SK-N-MC (cell line): ENCODE data around the gene ZC3H13.

Source experiments
- DNase-seq: peaks from one replicate; pipeline ENCODE4 v3.0.0-alpha.2; 2011; ENCODE audit warnings: low read depth, low spot score
- H3K27ac ChIP-seq: fragments of 200-600 bp; sonication (generic); 2 replicates; pipeline ENCODE4 v1.5.1; 2016; ENCODE audit warnings: mixed run types
- H3K36me3 ChIP-seq: fragments of 200-600 bp; sonication (generic); 2 replicates; pipeline ENCODE4 v1.6.1; 2017; ENCODE audit warnings: antibody characterized with exemption, low read length, mixed read lengths; ENCODE audit not compliant: insufficient read depth
- H3K4me3 ChIP-seq: fragments of 200-600 bp; sonication (generic); 2 replicates; pipeline ENCODE4 v1.5.1; 2016
- H3K9ac ChIP-seq: fragments of 200-600 bp; sonication (generic); 2 replicates; pipeline ENCODE4 v1.8.0; 2017; ENCODE audit warnings: mixed run types, mixed read lengths; ENCODE audit not compliant: insufficient read length
- H3K9me3 ChIP-seq: fragments of 200-600 bp; sonication (generic); 2 replicates; pipeline ENCODE4 v1.6.1; 2017; ENCODE audit warnings: low read depth, mild to moderate bottlenecking, antibody characterized with exemption, low read length, moderate library complexity, mixed read lengths
- EZH2 ChIP-seq: fragments of 200-600 bp; sonication (generic); IDR thresholded peaks from one replicate; pipeline ENCODE4 v1.6.1; 2017; ENCODE audit warnings: antibody characterized with exemption
- FOXP2 ChIP-seq: optimal IDR thresholded peaks from 2 replicates; pipeline ENCODE3; 2011; ENCODE audit warnings: mild to moderate bottlenecking, moderate library complexity; ENCODE audit not compliant: insufficient read depth; ENCODE audit errors: extremely low read length, control extremely low read depth
- POLR2AphosphoS5 ChIP-seq: IDR thresholded peaks from 2 replicates; pipeline ENCODE4 v1.6.1; 2012; ENCODE audit warnings: mild to moderate bottlenecking, low read depth, low read length, borderline replicate concordance

The ZC3H13 gene

DNA sequence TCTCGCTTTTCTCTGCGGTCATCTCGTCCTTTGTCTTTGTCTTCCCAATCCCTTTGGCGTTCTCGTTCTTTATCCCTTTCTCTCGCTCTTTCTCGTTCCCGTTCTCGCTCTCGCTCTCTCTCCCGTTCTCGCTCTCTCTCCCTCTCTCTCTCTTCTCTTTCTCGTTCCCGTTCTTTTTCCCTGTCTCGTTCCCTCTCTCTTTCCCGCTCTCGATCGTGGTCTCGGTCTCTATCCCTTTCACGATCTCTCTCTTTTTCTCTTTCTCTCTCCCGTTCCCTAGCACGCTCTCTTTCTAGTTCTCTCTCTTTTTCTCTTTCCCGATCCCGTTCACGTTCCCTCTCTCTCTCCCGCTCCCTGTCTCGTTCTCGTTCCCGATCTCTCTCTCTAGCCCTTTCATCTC is 77.2 kb downstream of the ZC3H13 start:
- no peak for DNase-seq
- TF ChIP-seq POLR2AphosphoS5 = no peak
- TF ChIP-seq FOXP2 = no peak
- TF ChIP-seq EZH2 = no peak
- H3K27ac ChIP-seq = 0 out of 2 replicates have a peak overlapping the region, but pooled peaks have one; percentile 10

DNA sequence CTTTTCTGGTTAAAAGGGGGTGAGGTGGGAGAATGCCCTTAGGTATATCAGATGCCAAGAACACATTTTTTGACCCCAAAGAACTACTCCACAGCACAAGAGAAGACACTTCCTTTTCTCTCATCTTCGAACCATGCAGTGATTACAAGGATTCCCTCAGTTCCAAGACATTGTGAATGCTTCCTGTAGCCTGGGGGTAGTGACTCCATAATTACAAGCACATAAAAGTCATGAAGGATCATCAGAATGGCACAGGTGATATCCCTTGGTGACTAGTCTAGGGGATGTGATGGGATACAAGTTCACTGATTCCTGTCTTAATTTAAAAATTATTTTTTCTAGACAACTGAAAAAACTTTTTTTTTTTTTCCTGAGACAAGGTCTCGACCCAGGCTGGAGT is 78.0 kb downstream of the ZC3H13 start:
- DNase-seq = no peak
- H3K27ac ChIP-seq = peak overlapping the region; percentile 55
- no peak overlapping the region for H3K9ac ChIP-seq
- no peaks in the 10 kb centered on the region for H3K9me3 ChIP-seq
- H3K36me3 ChIP-seq = peaks cover 97% of the 10 kb centered on the region
- TF ChIP-seq POLR2AphosphoS5 (no peak), FOXP2 (no peak), EZH2 (no peak)
- H3K4me3 ChIP-seq = no peak overlapping the region

More for the DNA sequence above, 77.2 kb downstream of the ZC3H13 start:
- peaks cover 96% of the 10 kb centered on the region for H3K36me3 ChIP-seq
- no peak overlapping the region for H3K4me3 ChIP-seq
- H3K9me3 ChIP-seq = no peaks in the 10 kb centered on the region
- no peak overlapping the region for H3K9ac ChIP-seq

DNA sequence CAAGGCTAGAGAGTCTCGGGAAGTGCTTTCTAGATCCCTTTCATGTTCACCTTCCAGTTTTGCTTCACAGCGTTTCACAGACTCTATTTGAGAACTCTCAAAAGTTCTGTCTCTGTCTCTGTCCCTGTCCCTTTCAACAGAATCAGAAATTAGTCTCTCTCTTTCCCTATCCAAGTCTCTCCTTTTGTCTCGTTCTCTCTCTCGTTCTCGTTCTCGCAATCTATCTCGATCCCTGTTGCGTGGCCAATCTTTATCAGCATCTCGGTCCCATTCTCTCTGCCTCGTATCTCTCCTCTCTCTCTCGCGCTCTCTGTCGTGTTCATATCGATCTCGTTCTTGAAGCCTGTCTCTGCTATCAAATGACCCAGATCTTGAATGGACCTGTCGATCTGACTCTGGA is 85.0 kb downstream of the ZC3H13 start:
- Histone ChIP-seq H3K36me3 (peaks cover 95% of the 10 kb centered on the region), H3K27ac (peak overlapping the region; percentile 37; the same call in 1 of the 2 replicates), H3K4me3 (no peak overlapping the region), H3K9ac (no peak overlapping the region), H3K9me3 (no peaks in the 10 kb centered on the region)
- no peak for TF ChIP-seq POLR2AphosphoS5
- no peak for TF ChIP-seq FOXP2
- TF ChIP-seq EZH2 = no peak
- no peak for DNase-seq

DNA sequence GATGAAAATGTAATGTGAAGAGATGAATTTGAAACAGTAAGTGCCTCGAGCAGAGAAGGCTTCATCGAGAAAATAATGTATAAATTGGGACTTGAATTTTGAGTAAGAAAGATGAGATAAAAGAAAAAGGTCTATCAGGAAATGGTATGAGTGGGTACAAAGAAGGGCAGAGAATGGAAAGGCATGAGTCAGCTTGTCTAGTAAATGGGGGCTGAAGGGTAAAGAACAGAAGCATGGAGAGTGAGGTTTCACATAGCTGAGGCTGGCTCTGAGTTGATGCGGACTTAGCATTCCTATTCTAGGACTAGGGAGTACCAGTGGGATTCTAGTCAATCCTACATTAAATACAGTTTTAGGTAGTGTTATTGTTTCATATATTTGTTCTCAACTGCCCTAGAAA is 85.8 kb downstream of the ZC3H13 start:
- TF ChIP-seq FOXP2 (no peak), EZH2 (no peak), POLR2AphosphoS5 (no peak)
- H3K36me3 ChIP-seq = peaks cover 92% of the 10 kb centered on the region
- peak overlapping the region; percentile 52; the same call in 1 of the 2 replicates for H3K27ac ChIP-seq
- no peak overlapping the region for H3K4me3 ChIP-seq
- no peak overlapping the region for H3K9ac ChIP-seq
- no peaks in the 10 kb centered on the region for H3K9me3 ChIP-seq
- DNase-seq = no peak

DNA sequence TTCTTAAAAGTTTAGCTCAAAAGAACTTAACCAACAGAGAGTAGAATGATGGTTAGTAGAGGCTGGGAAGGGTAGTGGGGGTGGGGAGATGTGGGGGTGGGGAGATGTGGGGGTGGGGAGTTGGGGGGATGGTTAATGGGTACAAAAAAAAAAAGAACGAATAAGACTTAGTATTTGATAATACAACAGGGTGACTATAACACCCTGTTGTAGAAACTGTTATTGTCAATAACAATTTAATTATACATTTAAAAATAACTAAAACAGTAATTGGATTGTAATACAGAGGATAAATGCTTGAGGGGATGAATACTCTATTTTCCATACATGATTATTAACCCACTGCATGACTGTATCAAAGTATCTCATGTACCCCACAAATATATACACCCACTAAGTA is 91.1 kb downstream of the ZC3H13 start:
- Histone ChIP-seq H3K9ac (no peak overlapping the region), H3K9me3 (no peaks in the 10 kb centered on the region), H3K27ac (no peak overlapping the region), H3K4me3 (no peak overlapping the region), H3K36me3 (peaks cover 87% of the 10 kb centered on the region)
- TF ChIP-seq FOXP2 (no peak), POLR2AphosphoS5 (no peak), EZH2 (no peak)
- DNase-seq = no peak

DNA sequence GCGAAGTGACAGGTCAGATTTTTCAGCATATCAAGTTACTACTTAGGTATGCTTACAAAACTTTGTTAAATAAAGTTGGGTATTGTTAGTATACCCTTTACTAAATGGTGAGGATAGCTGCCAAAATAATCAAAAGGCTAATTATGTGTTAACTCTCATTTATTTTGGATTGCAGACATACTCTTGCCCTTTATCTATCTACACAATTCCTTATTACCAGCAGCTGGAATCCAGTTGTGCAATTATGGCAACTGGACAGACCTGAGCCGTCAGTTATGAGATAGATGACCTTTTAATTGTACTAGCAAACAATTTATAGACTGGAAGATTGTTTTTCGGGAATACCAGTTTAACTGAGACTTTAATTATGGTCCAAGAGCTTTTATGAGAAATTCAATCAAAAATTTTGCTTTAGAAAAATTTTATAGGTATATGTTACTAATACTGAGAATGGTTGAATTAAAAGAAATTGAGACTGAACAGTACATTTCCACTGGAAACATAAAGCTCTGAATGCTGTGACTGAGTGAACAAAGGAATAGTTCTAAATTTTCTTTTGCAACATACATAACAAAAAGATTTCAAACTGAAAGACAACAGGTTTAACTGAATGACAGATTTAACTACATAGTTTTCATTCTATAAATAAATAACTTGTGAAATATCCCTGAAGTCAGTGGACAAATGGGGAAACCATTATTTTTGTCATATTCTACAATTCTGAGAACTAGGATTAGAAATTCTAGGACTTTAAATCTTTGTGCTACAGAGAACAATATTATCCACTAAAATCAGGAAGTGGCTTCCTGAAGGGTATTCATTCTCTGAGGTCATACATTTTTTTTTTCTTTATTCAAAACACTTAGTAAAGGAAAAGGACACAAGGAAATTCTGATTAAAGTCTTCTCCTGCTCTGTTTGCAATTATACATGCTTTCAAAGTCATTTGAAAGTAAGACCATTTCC is 97.4 kb downstream of the ZC3H13 start:
- Histone ChIP-seq H3K9ac (no peak overlapping the region), H3K27ac (peak overlapping the region; percentile 37; the same call in 1 of the 2 replicates), H3K9me3 (no peaks in the 10 kb centered on the region), H3K36me3 (peaks cover 79% of the 10 kb centered on the region), H3K4me3 (no peak overlapping the region)
- no peak for DNase-seq
- TF ChIP-seq EZH2 (no peak), POLR2AphosphoS5 (no peak), FOXP2 (no peak)

DNA sequence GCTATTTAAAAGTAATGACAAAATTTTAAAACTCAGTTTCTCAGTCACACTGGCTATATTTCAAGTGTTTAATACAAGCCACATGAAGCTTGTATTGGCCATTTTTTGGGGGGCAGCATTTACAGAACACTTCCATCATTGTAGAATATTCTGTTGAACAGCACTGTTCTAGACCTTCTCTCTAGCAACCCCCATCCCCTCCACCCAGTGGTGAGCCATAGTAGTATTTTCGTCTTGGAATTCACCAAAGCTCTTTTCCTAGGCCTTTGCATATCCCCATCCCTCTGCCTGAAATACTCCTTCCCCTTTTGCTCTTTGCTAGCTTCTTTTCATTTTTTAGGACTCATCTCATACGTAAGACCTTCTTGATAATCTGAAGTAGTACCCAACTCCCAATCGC is 99.5 kb downstream of the ZC3H13 start:
- no peak for TF ChIP-seq FOXP2
- no peak for TF ChIP-seq POLR2AphosphoS5
- TF ChIP-seq EZH2 = no peak
- H3K9me3 ChIP-seq = no peaks in the 10 kb centered on the region
- H3K27ac ChIP-seq = 0 out of 2 replicates have a peak overlapping the region, but pooled peaks have one; percentile 1
- H3K36me3 ChIP-seq = peaks cover 62% of the 10 kb centered on the region
- H3K4me3 ChIP-seq = no peak overlapping the region
- H3K9ac ChIP-seq = no peak overlapping the region
- no peak for DNase-seq

DNA sequence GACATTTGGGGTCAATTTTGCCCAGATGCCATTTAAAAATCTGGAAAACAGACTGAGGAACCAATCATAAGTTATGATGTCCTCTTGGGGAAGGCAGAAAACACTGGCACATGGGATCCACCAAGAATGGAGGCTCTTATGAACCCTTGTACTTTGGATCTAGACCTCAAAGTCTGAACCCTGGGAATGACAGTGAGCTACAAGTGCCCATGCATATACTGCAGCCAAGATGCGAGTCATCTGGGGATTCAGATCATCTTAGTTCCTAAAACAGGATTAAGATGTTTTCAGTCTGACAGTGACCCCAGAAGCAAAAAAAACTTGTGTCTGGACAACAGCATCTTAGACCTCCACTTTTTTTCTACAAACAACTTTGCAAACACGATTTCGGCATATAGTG is 100.8 kb downstream of the ZC3H13 start:
- no peak for TF ChIP-seq FOXP2
- TF ChIP-seq POLR2AphosphoS5 = no peak
- no peak for TF ChIP-seq EZH2
- peaks cover 48% of the 10 kb centered on the region for H3K36me3 ChIP-seq
- no peak overlapping the region for H3K9ac ChIP-seq
- H3K4me3 ChIP-seq = no peak overlapping the region
- DNase-seq = no peak
- no peaks in the 10 kb centered on the region for H3K9me3 ChIP-seq
- H3K27ac ChIP-seq = peak overlapping the region; percentile 67

DNA sequence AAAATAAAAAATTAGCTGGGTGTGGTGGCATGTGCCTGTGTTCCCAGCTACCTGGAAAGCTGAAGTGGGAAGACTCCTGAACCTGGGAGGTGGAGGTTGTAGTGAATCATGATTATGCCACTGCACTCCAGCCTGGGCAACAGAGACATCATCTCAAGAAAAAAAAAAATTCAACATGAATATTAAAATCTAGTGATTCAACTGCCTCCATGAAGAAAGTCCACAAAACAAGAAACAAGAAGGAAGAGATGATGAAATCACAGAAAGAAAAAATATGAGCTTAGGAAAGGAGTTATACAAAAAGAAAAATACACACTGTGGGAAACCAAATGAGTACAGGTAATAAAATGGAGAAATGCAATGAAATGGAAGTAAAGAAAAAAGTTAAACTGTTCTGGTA is 101.4 kb downstream of the ZC3H13 start:
- no peak for DNase-seq
- Histone ChIP-seq H3K4me3 (no peak overlapping the region), H3K9ac (no peak overlapping the region), H3K36me3 (peaks cover 43% of the 10 kb centered on the region), H3K9me3 (no peaks in the 10 kb centered on the region), H3K27ac (peak overlapping the region; percentile 67)
- TF ChIP-seq EZH2 (no peak), POLR2AphosphoS5 (no peak), FOXP2 (no peak)
